GM18526 (cell line): ENCODE results near the gene GALNT2.

Experiments
- POLR2A ChIP-seq: IDR thresholded peaks from 3 replicates; pipeline ENCODE4 v1.6.1; 2011; ENCODE audit not compliant: insufficient read length; ENCODE audit errors: extremely low read depth

GALNT2 gene

GRCh38 chr1:230044729-230045128, 22.3 kb upstream of the GALNT2 start:
- TF ChIP-seq POLR2A, result no peak

- no peak for TF ChIP-seq POLR2A
Measured at GRCh38 chr1:230047114-230047865, 19.7 kb upstream of the GALNT2 start.

- TF ChIP-seq POLR2A, result no peak
Measured at GRCh38 chr1:230048322-230048721, 18.7 kb upstream of the GALNT2 start.

GRCh38 chr1:230048922-230049321, 18.1 kb upstream of the GALNT2 start:
- no peak for TF ChIP-seq POLR2A

- no peak for TF ChIP-seq POLR2A
Measured at GRCh38 chr1:230049731-230050130, 17.3 kb upstream of the GALNT2 start.

GRCh38 chr1:230050973-230051735, 15.9 kb upstream of the GALNT2 start:
- TF ChIP-seq POLR2A, result no peak

- TF ChIP-seq POLR2A, result no peak
Measured at GRCh38 chr1:230052018-230052417, 15.0 kb upstream of the GALNT2 start.

GRCh38 chr1:230052665-230053064, 14.4 kb upstream of the GALNT2 start:
- no peak for TF ChIP-seq POLR2A

- TF ChIP-seq POLR2A, result no peak
Measured at GRCh38 chr1:230054092-230054749, 12.8 kb upstream of the GALNT2 start.

GRCh38 chr1:230056098-230056497, 10.9 kb upstream of the GALNT2 start:
- TF ChIP-seq POLR2A, result no peak

- TF ChIP-seq POLR2A, result no peak
Measured at GRCh38 chr1:230057100-230057499, 9.9 kb upstream of the GALNT2 start.

GRCh38 chr1:230057681-230058565, 9.1 kb upstream of the GALNT2 start:
- TF ChIP-seq POLR2A, result no peak

- no peak for TF ChIP-seq POLR2A
Measured at GRCh38 chr1:230058626-230059025, 8.4 kb upstream of the GALNT2 start.

- no peak for TF ChIP-seq POLR2A
Measured at GRCh38 chr1:230061801-230062200, 5.2 kb upstream of the GALNT2 start.

GRCh38 chr1:230062521-230062920, 4.5 kb upstream of the GALNT2 start:
- TF ChIP-seq POLR2A, result no peak
